PFSK-1 (cell line): ENCODE results near the gene KRTCAP2.
A peak's percentile ranks its signal among the peaks of the same experiment; 100 is the strongest.

ENCODE experiments used
- POLR2AphosphoS5 ChIP-seq: IDR thresholded peaks from 2 replicates; pipeline ENCODE4 v1.6.1; 2012; ENCODE audit warnings: low read depth, mild to moderate bottlenecking, control low read depth, low read length, moderate library complexity
- REST ChIP-seq, 2 experiments: IDR thresholded peaks; 2 replicates each; pipeline versions ENCODE4 v1.6.1 to v1.8.0; 2011 to 2012; ENCODE audit warnings: low read depth in 2 of 2, low read length in 2 of 2, control low read depth in 1 of 2, inconsistent platforms in 1 of 2, mild to moderate bottlenecking in 1 of 2, moderate library complexity in 1 of 2; ENCODE audit not compliant: insufficient read depth in 1 of 2
- SIN3A ChIP-seq: IDR thresholded peaks from 2 replicates; pipeline ENCODE4 v1.6.1; 2012; ENCODE audit warnings: mild to moderate bottlenecking, low read length, moderate library complexity, borderline replicate concordance; ENCODE audit not compliant: insufficient read depth

- TF ChIP-seq SIN3A (no peak), POLR2AphosphoS5 (peak; percentile 95), REST (IDR thresholded peaks at IDR 0.05; ENCODE audit: insufficient read depth in 1 of 2, low read depth in 2 of 2, low read length in 2 of 2) (peak; percentile 43 to 47; a peak in 1 of 4 replicates)
These were observed at the start of gene KRTCAP2 for GRCh38 chr1:155172732-155173477.
